CD8-positive, alpha-beta memory T cell (primary cell): Measurements from ENCODE around the gene MAGI1. TPM values are rescaled to one million over a fixed set of nuclear protein-coding genes. Genes with fewer than 3 reads are reported as not detected.
A peak's percentile ranks its signal among the peaks of the same experiment; 100 is the strongest.

Experiments
- CTCF ChIA-PET: fragments of 350-600 bp; sonication (Branson Sonifier 250); formaldehyde crosslinking; loops from one replicate; lab custom pipeline; 2021; ENCODE audit warnings: antibody characterized with exemption; lab: Charles Lee
- POLR2A ChIA-PET: fragments of 350-600 bp; sonication (Branson Sonifier 250); formaldehyde crosslinking; loops from one replicate; lab custom pipeline; 2021; ENCODE audit warnings: antibody characterized with exemption; lab: Charles Lee
- DNase-seq, 5 donors: peaks; one replicate each; pipeline versions ENCODE4 v3.0.0 to v3.0.0-alpha.2; 2020 to 2022; ENCODE audit warnings: mixed read lengths in 1 of 5
- H3K27ac ChIP-seq: one replicate; pipeline ENCODE4 v1.7.0; 2013; ENCODE audit warnings: low read depth, mild to moderate bottlenecking, low read length, moderate library complexity
- H3K27me3 ChIP-seq: 2 replicates; pipeline ENCODE4 v1.7.0; 2013; ENCODE audit warnings: low read length, mild to moderate bottlenecking; ENCODE audit not compliant: insufficient read depth, poor library complexity, severe bottlenecking
- H3K36me3 ChIP-seq: 2 replicates; pipeline ENCODE4 v1.7.0; 2013; ENCODE audit warnings: mild to moderate bottlenecking, low read length, moderate library complexity; ENCODE audit not compliant: insufficient read depth
- H3K4me1 ChIP-seq: 2 replicates; pipeline ENCODE4 v1.7.0; 2013; ENCODE audit warnings: mild to moderate bottlenecking, low read length, moderate library complexity; ENCODE audit not compliant: insufficient read depth
- H3K4me3 ChIP-seq: 2 replicates; pipeline ENCODE4 v1.7.0; 2013; ENCODE audit warnings: mild to moderate bottlenecking, low read length
- H3K9me3 ChIP-seq: 2 replicates; pipeline ENCODE4 v1.7.0; 2013; ENCODE audit warnings: mild to moderate bottlenecking, low read length
- H3K27ac Mint-ChIP-seq, 8 donors: one replicate each; pipeline ENCODE4 v1.8.0; 2020 to 2021; ENCODE audit warnings: mixed read lengths in 8 of 8, mild to moderate bottlenecking in 6 of 8, inconsistent platforms in 3 of 8, moderate library complexity in 3 of 8
- H3K27me3 Mint-ChIP-seq, 2 donors: one replicate each; pipeline ENCODE4 v1.8.0; 2020 to 2021; ENCODE audit warnings: mixed read lengths in 2 of 2, mild to moderate bottlenecking in 1 of 2, moderate library complexity in 1 of 2
- H3K36me3 Mint-ChIP-seq, 3 donors: one replicate each; pipeline ENCODE4 v1.8.0; 2020 to 2021; ENCODE audit warnings: mixed read lengths in 3 of 3, inconsistent platforms in 1 of 3, mild to moderate bottlenecking in 1 of 3
- H3K4me1 Mint-ChIP-seq, 3 donors: one replicate each; pipeline ENCODE4 v1.8.0; 2020 to 2021; ENCODE audit warnings: mixed read lengths in 3 of 3, inconsistent platforms in 1 of 3, mild to moderate bottlenecking in 1 of 3
- H3K4me3 Mint-ChIP-seq, 7 donors: one replicate each; pipeline ENCODE4 v1.8.0; 2020 to 2021; ENCODE audit warnings: mixed read lengths in 7 of 7, mild to moderate bottlenecking in 6 of 7, moderate library complexity in 4 of 7, inconsistent platforms in 2 of 7
- H3K9me3 Mint-ChIP-seq, 5 donors: one replicate each; pipeline ENCODE4 v1.8.0; 2020 to 2022; ENCODE audit warnings: mixed read lengths in 5 of 5, mild to moderate bottlenecking in 3 of 5, moderate library complexity in 2 of 5, inconsistent platforms in 1 of 5
- polyA plus RNA-seq: library from polyadenylated mRNA; unstranded; fragments of 300-500 nt; fragmentation: Illumina TruSeq; gene quantifications from one replicate; pipeline ENCODE4 v1.2.3, GENCODE V29; 2021
- total RNA-seq, 2 experiments: library from RNA; stranded (reverse); gene quantifications; one replicate each; pipeline ENCODE4 v1.2.3, GENCODE V29; 2021

MAGI1 gene
- total and polyA plus RNA-seq, 3 experiments from 2014 or later: 0.15 to 0.42 TPM; not detected in 1

- H3K27me3 ChIP-seq: no peaks in the 10 kb centered on the region
- Mint-ChIP-seq H3K9me3 (no peaks in the 10 kb centered on the region), H3K36me3 (no peaks in the 10 kb centered on the region), H3K27me3 (no peaks in the 10 kb centered on the region), H3K27ac (no peak overlapping the region), H3K4me1 (no peaks in the 10 kb centered on the region), H3K4me3 (no peak overlapping the region)
- POLR2A ChIA-PET: no interaction called here
- DNase-seq: no peak
- H3K9me3 ChIP-seq: no peaks in the 10 kb centered on the region
- H3K36me3 ChIP-seq: no peaks in the 10 kb centered on the region
- no peaks in the 10 kb centered on the region for H3K4me1 ChIP-seq
- H3K27ac ChIP-seq: no peak overlapping the region
- CTCF ChIA-PET: no interaction called here
- no peak overlapping the region for H3K4me3 ChIP-seq
Measured at GRCh38 chr3:65829228-65829627, 209.5 kb downstream of the MAGI1 start.

- DNase-seq: no peak
- ChIA-PET POLR2A (no interaction called here), CTCF (no interaction called here)
- Mint-ChIP-seq H3K4me1 (no peaks in the 10 kb centered on the region), H3K9me3 (no peaks in the 10 kb centered on the region), H3K27me3 (no peaks in the 10 kb centered on the region), H3K27ac (no peak overlapping the region), H3K36me3 (no peaks in the 10 kb centered on the region), H3K4me3 (no peak overlapping the region)
- no peaks in the 10 kb centered on the region for H3K9me3 ChIP-seq
- no peak overlapping the region for H3K27ac ChIP-seq
- H3K4me3 ChIP-seq: no peak overlapping the region
- H3K27me3 ChIP-seq: no peaks in the 10 kb centered on the region
- no peaks in the 10 kb centered on the region for H3K4me1 ChIP-seq
- H3K36me3 ChIP-seq: no peaks in the 10 kb centered on the region
Measured at GRCh38 chr3:65828706-65829105, 210.0 kb downstream of the MAGI1 start.

- CTCF ChIA-PET: no interaction called here
- Mint-ChIP-seq H3K27ac (no peak overlapping the region), H3K4me1 (no peaks in the 10 kb centered on the region), H3K4me3 (no peak overlapping the region), H3K36me3 (no peaks in the 10 kb centered on the region), H3K9me3 (peaks cover 0 to 2% (median 0%) of the 10 kb centered on the region in 5 donors), H3K27me3 (no peaks in the 10 kb centered on the region)
- DNase-seq: no peak
- POLR2A ChIA-PET: no interaction called here
- Histone ChIP-seq H3K9me3 (no peaks in the 10 kb centered on the region), H3K27me3 (no peaks in the 10 kb centered on the region), H3K4me3 (no peak overlapping the region), H3K36me3 (no peaks in the 10 kb centered on the region), H3K4me1 (no peaks in the 10 kb centered on the region), H3K27ac (no peak overlapping the region)
Measured at GRCh38 chr3:65827076-65827475, 211.6 kb downstream of the MAGI1 start.

GRCh38 chr3:65824166-65824565 lies 214.6 kb downstream of the MAGI1 start:
- Histone ChIP-seq H3K27me3 (no peaks in the 10 kb centered on the region), H3K36me3 (no peaks in the 10 kb centered on the region), H3K27ac (no peak overlapping the region), H3K4me1 (no peaks in the 10 kb centered on the region), H3K4me3 (no peak overlapping the region), H3K9me3 (no peaks in the 10 kb centered on the region)
- POLR2A ChIA-PET: no interaction called here
- Mint-ChIP-seq H3K27me3 (no peaks in the 10 kb centered on the region), H3K9me3 (peaks cover 0 to 2% (median 1%) of the 10 kb centered on the region in 5 donors), H3K27ac (peak overlapping the region in 1 of 8 donors; percentile 44), H3K36me3 (no peaks in the 10 kb centered on the region), H3K4me3 (no peak overlapping the region), H3K4me1 (no peaks in the 10 kb centered on the region)
- DNase-seq: no peak
- CTCF ChIA-PET: no interaction called here

GRCh38 chr3:65820600-65820999 lies 218.1 kb downstream of the MAGI1 start:
- Histone ChIP-seq H3K9me3 (no peaks in the 10 kb centered on the region), H3K4me1 (no peaks in the 10 kb centered on the region), H3K36me3 (no peaks in the 10 kb centered on the region), H3K27me3 (no peaks in the 10 kb centered on the region), H3K27ac (no peak overlapping the region), H3K4me3 (no peak overlapping the region)
- no peak for DNase-seq
- ChIA-PET POLR2A (no interaction called here), CTCF (no interaction called here)
- Mint-ChIP-seq H3K9me3 (peaks cover 0 to 4% (median 1%) of the 10 kb centered on the region in 5 donors), H3K27ac (no peak overlapping the region), H3K4me3 (no peak overlapping the region), H3K36me3 (no peaks in the 10 kb centered on the region), H3K4me1 (no peaks in the 10 kb centered on the region), H3K27me3 (no peaks in the 10 kb centered on the region)

GRCh38 chr3:65819896-65820295 lies 218.8 kb downstream of the MAGI1 start:
- no peaks in the 10 kb centered on the region for H3K4me1 ChIP-seq
- ChIA-PET CTCF (no interaction called here), POLR2A (no interaction called here)
- Mint-ChIP-seq H3K27me3 (no peaks in the 10 kb centered on the region), H3K4me3 (no peak overlapping the region), H3K9me3 (peaks cover 0 to 4% (median 1%) of the 10 kb centered on the region in 5 donors), H3K36me3 (no peaks in the 10 kb centered on the region), H3K27ac (no peak overlapping the region), H3K4me1 (no peaks in the 10 kb centered on the region)
- DNase-seq: no peak
- no peaks in the 10 kb centered on the region for H3K27me3 ChIP-seq
- H3K9me3 ChIP-seq: no peaks in the 10 kb centered on the region
- no peak overlapping the region for H3K4me3 ChIP-seq
- H3K36me3 ChIP-seq: no peaks in the 10 kb centered on the region
- no peak overlapping the region for H3K27ac ChIP-seq

GRCh38 chr3:65817553-65818126 lies 221.1 kb downstream of the MAGI1 start:
- no peaks in the 10 kb centered on the region for H3K9me3 ChIP-seq
- H3K4me3 Mint-ChIP-seq: no peak overlapping the region
- H3K27ac ChIP-seq: no peak overlapping the region
- no peaks in the 10 kb centered on the region for H3K36me3 ChIP-seq
- H3K27me3 Mint-ChIP-seq: no peaks in the 10 kb centered on the region
- no peak for DNase-seq
- peaks cover 0 to 4% (median 1%) of the 10 kb centered on the region in 5 donors for H3K9me3 Mint-ChIP-seq
- no peaks in the 10 kb centered on the region for H3K4me1 ChIP-seq
- ChIA-PET CTCF (interaction anchor here (1.4 kb wide), 1 partner anchor 16 kb away, joined by 3 read pairs; no protein-coding TSS in a partner anchor), POLR2A (no interaction called here)
- H3K4me3 ChIP-seq: no peak overlapping the region
- no peaks in the 10 kb centered on the region for H3K4me1 Mint-ChIP-seq
- no peaks in the 10 kb centered on the region for H3K36me3 Mint-ChIP-seq
- no peaks in the 10 kb centered on the region for H3K27me3 ChIP-seq
- H3K27ac Mint-ChIP-seq: no peak overlapping the region

GRCh38 chr3:65816208-65816607 lies 222.5 kb downstream of the MAGI1 start:
- H3K27me3 ChIP-seq: no peaks in the 10 kb centered on the region
- CTCF ChIA-PET: no interaction called here
- Mint-ChIP-seq H3K27me3 (no peaks in the 10 kb centered on the region), H3K36me3 (no peaks in the 10 kb centered on the region), H3K27ac (no peak overlapping the region), H3K9me3 (peaks cover 0 to 2% (median 0%) of the 10 kb centered on the region in 5 donors), H3K4me1 (no peaks in the 10 kb centered on the region), H3K4me3 (no peak overlapping the region)
- H3K4me3 ChIP-seq: no peak overlapping the region
- no peaks in the 10 kb centered on the region for H3K36me3 ChIP-seq
- H3K9me3 ChIP-seq: no peaks in the 10 kb centered on the region
- H3K4me1 ChIP-seq: no peaks in the 10 kb centered on the region
- DNase-seq: no peak
- POLR2A ChIA-PET: no interaction called here
- H3K27ac ChIP-seq: no peak overlapping the region
